C1 segment of cervical spinal cord (tissue), 14 donors: ENCODE measurements around the gene TBXA2R.
A peak's percentile ranks its signal among the peaks of the same experiment; 100 is the strongest.
"Not testable (repeated sequence)": the region's sequence is repeated elsewhere in the genome, so short reads cannot be mapped to it uniquely, and the experiment has no call there.

Source experiments
- DNase-seq, 14 donors: peaks; one replicate each; lab custom pipeline; 2025; lab: John Stamatoyannopoulos, UW

TBXA2R gene

DNA sequence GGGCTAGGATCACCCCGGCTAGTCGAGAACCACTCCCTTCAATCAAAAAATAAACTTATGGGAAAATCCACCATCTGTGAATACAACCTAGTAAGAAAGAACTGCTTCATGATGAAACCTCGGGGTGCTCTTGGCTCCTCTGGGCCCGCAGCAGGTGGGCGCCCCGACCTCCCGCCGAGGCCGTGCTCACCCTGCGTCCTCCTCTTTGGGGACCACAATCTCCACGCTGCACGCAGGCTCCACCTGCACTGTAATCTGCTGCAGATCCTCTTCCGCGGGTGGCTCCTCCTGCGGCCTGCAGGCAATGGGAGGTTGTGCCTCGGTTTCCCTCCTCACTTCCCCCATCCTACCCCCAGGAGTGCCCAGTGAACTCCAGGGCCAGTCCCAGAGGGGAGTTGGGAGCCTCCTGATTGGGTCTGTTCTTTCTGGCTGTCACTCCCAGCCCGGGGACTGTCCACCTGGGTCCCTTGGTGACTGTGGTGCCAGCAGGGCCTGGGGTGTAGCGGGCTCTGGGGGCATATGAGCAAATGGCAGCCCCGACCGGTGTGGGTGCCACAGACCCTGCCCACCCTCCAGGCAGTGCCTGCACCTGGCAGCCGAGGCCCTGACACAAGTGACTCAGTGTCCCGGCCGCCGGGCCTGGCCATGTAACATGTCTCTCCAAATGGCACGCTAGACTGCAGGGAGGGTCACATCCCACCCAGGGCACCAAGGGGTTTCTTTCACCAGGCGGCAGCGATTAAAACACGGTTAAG, 35.0 kb upstream of the TBXA2R start:
- DNase-seq = no peak

DNA sequence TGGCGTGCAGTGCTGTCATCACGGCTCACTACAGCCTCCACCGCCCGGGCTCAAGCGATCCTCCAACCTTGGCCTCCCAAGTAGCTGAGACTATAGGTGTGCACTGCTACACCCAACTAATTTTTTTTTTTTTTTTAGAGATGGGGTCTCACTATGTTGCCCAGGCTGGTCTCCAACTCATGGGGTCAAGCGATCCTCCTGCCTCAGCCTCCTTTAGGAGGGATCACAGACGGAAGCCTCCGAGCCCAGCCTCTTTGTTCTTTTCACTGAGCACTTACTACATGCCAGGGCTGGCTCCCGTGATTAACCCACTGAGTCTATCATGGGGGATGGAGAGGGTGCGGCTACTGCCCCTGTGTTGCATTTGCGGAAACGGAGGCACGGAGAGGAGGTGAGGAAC, 32.8 kb upstream of the TBXA2R start:
- no peak for DNase-seq

DNA sequence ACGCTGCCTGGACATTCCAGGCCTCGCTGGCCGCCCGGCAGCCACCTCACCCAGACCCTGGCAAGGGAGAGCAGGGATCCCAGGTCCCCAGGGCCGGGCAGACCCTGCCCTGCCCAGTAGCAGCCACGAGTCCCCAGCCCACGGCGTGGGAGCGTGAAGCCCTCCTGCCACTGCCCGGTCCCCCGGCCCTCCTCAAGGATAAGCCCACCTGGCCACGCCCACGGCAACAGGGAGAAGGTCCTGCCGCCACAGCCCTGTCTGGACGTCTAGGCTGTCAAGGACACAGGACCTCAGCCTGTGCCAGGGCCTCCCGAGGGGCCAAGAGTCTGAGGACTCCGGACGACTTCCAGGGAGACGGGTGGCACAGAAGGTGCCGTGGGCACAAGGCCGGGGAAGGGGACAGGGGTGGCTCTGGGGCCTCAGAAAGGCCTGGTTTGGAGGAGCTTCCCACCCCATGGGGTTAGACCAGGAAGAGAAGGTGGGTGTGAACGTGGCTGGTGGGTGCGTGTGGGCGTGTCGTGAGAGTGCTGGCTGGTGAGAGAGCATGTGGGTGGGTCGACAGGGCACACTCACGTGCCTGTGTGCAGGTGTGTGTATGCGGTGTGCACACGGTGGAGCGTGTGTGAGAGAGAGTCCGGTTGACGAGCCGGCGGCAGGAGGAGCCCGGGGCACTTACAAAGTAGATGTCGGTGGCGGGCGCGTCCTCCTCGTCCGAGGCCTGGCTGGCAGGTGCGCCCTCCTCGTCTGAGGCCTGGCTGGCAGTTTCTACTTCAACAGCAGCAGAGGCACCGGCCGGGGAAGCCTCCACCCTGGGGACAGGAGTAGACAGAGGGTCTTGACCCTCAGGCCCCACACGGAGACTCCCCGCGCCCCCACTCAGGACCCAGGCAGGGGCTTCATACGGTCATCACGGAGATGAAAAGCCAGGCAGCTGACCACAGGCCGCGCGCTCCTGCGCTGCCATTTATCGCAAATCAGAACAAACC, 31.8 kb upstream of the TBXA2R start:
- DNase-seq = no peak

DNA sequence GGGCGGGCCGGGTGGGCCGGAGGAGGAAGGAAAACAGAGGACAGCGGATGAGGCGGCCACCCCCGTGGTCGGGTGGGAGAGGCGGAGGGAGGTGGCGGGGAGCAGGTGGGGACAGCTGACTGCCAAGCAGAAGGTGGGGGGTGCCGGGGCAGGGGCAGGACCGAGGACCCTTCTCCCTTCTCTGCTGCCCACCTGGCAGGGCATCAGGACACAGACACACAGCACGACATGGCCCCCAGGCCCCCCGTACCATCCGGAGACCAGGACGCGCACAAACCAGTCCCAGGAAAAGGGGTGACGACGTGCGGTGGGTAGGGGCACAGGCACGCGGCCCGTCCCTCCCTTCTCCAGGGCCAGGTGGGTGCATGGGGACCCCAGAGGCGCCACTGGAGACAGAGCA, 30.9 kb upstream of the TBXA2R start:
- DNase-seq = no peak

DNA sequence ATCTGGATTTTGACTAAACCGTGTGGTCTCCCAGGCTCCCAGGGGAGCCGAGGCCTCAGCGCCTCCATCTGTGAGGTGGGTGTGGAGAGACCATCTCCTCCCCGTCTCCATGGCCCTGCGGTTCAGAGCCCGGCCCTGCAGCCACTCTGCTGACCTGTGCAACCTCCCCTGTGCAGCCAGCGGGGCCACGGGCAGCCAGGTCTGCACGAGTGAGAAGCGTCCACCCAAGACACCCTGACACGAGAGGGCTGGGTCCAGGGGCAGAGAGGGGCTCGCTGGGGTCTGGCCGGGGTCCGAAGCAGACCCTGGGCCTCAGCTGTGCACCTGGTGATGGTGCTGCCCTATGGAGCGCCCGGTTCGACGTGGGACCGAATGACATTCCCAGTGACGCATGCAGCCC, 30.3 kb upstream of the TBXA2R start:
- no peak for DNase-seq

DNA sequence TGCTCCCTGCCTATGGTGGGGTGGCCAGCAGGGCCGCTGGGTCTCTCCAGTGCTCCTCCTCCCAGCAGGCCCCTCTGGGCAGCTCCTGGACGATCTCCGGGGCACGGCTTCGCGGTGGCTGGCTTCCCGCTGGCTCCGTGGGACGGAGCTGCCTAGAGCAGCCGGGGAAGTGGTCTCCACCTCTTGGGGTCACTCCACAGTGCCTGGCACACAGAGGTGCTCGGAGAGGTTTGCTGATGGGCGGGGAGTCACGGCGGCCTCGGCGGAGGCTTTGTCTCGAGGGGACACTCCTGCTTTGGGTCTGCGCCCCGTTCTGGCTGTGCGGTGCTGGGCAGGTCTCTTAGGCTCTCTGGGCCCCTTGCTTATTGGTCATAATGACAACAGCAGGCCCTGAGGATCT, 29.8 kb upstream of the TBXA2R start:
- DNase-seq = no peak

DNA sequence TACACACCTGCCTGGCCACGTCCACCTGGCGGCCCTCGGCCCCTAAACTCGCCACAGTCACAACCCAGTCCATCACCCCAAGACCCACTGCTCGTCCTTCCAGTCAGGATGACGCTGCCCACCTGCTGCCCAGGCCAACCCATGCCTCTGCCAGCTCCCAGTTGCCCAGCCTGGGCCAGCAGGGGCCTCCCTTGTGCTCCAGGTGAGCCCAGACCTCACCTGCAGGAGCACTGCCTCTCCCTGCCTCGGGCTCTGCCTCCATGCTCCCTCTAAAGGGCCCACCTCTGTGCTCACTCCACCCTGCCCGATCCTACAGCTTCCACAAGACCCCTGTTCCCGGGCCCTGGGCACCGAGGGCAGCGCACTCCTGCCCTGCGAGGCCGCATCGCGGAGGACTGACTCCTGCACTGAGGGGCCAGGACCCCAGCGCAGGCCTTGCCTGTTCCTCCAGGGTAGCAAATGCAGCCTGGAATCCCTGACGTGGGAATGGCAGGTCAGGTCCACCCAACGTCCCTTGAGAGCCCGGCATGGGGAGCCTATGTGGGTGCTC, 27.9 kb upstream of the TBXA2R start:
- no peak for DNase-seq

DNA sequence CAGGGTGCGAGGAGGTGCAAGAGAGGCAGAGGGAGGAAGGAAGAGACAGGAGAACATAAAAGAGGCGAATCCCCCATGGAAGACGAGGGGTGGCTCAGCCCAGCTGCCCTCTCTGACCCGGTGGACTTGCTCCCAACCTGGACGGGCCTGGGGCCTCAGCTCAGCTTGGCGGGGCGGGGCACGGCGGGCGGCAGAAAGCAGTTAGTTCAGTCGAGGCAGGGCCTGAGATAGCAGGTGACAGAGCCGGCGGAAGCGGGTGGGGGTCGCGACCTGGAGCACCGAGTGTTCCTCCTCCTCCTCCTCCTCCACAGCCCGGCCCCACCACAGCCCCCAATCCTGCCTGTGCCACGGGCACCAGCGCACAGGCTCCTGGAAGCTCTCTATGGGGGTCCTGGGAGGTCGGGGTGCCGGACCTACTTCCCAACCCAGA, 26.9 kb upstream of the TBXA2R start:
- DNase-seq = no peak

DNA sequence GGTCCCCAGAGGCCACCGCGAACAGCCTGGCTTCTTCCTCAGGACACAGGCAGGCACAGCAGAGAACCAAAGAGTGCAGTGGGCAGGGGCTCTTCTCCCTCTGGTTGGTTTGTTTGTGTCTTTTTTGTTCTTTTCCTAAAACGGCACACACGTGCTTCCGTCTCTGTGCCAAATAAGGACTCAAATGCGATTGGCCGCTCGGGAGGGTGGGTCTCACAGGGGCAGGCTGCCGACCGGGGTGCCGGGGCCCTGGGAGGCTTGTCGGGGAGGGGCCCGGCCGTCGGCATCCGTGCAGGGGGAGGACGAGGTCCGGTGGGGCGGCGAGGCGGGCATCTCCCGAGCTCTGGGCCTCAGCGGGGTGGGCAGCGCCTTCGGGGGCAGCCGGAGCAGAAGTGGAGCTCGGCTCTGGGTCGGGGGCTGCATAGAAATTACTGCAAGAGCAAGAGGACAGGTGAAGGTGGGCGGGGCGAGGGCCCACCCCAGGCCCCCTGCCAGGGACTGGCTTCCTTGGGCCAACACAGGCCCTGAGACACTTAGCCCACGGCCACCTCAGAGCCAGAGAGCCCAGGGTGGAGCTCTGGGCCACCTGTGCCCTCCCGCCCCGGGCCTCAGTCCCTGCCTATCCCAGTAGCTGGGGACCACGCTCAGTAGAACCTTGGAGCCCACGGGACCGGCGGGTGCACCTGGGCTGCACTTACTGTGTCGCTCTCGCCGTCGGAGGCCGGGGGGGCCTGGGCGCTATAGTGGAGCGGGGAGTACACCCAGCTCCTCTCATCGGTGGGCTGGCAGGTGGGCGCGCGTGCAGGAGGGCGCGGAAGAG, 26.3 kb upstream of the TBXA2R start:
- peak in 4 of 14 donors; percentile 14 to 52 (median 25) for DNase-seq

DNA sequence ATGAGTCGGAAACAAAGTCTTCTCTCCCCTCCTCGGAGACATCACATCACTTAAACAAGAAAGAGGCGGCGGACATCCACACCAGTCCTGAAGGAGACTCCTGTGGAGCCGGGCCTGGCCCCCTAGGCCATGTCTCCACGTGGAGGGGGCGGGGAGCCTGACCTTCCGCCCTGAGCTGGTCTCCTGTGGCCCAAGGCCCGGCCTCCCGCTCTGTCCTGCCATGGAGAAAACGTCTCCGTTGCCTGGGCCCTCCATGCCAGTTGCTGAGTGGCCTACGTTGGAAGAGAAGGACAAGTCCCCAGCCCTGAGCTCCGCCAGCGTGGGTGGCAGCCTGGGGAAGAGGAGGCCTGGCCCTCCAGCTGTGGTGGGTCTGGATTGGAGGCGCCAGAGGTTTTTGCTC, 25.4 kb upstream of the TBXA2R start:
- DNase-seq = no peak

DNA sequence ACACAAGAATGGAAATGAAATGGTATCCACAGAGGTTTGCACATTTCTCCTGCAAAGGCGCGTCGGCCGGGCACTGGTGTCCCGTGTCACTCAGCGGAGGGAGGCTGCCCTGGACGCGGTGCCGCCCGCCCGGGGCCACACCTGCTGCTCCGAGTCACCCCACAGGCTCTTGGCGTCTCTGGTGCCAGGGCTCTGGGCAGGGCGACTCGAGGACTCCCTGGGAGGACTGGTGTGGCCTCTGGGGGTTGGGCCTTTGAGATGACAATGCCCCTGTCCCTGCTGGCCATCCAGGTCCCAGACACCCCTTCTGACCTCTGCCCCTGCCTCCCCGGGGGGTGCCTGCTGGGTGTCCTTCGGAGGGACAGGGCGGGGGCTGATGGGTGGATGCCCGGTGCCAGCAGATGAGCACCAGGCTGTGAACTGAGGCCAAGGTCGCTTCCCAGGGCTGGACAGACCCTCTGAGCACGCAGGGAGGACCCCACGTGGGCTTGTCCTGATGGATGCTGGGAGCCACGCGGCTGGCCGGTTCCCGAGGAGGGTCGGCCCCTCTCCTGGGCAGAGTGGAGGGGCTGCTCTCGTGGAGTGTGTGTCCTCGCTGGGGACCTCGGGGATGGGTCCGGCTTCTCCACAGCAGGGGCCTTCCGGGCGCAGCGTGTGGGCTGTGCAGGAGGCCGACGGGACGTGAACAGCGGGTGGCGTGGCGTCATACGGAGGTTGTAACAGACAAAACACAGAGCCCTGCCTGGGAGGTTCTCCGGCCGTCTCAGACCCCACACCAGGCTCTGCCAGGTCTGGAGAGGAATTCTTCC, 24.6 kb upstream of the TBXA2R start:
- DNase-seq = no peak

DNA sequence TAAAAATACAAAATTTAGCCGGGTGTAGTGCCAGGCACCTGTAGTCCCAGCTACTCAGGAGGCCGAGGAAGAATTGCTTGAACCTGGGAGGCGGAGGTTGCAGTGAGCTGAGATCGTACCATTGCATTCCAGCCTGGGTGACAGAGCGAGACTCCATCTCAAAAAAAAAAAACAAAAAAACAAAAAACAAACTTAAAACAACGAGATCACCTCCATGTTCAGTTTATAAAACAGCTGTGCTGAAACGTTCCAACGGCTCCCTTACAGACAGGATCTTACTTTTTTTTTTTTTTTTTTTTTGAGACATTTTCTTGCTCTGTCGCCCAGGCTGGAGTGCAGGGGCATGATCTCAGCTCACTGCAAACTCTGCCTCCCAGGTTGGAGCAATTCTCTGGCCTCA, 22.1 kb upstream of the TBXA2R start:
- DNase-seq = not testable (repeated sequence)

DNA sequence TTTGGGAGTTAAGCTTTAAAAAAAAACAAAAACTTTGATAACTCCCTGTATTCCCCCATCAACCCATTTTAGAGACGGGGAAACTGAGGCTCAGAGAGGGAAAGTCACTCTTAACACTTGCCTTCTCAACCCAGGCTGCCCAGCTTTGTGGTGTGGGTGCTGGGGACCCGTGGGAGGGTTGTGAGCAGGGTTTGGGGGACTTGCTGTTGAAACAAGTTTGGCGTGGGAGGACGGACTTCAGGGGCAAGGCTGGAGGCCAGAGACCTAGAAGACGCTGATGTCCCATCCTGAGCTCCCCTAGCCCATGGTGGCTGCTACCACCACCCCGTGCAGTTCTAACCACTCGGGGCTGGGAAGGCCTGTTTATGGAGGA, 20.7 kb upstream of the TBXA2R start:
- no peak for DNase-seq

DNA sequence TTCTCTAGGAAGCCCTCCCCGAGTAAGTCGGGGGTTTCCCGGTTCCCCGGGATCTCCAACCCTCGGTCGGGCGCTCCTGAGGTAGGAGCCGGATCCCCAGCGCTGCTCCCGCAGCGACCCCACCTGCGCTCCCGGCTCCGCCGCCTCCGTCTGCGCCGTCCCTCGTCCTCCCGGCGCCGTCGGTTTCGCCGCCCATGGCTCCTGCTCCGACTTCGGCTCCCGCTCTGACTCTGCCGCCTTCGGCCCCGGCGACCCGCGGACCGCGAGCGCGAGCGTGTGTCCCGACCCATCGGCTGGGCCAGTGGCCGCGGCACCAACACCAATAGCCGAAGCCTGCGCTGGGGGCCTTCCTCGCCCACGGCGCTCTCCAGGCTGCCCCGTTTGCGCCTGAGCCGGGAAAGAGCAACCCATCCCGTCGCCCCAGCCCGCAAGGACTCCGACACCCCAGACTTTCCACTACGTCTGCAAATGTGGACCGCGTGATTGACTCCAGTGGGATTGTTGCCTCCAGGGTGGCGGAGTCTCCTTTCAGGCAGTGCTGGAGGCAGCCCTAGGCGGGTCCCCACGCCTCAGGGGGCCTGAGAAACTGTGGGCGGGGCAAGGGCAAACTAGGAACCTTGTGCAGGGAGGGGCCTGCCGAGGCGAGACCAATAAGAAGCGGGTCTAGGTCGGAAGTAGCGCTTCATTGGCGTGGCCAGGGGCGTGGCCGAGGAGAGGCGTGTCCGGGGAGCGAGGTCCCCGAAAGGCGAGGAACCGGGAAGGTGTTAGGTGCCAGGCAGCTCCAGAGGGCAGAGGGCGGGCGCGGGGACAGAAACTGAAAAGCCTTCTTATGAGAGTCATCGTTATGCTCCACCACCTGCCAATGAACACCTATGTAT, 20.0 kb upstream of the TBXA2R start, which contains the start of gene CACTIN:
Gene CACTIN (minus strand): TSS at position 318 of the 878 bp plus-strand sequence. CDS start 28 bp downstream, at position 290.
- DNase-seq = peak; percentile 75 to 99 (median 96)

DNA sequence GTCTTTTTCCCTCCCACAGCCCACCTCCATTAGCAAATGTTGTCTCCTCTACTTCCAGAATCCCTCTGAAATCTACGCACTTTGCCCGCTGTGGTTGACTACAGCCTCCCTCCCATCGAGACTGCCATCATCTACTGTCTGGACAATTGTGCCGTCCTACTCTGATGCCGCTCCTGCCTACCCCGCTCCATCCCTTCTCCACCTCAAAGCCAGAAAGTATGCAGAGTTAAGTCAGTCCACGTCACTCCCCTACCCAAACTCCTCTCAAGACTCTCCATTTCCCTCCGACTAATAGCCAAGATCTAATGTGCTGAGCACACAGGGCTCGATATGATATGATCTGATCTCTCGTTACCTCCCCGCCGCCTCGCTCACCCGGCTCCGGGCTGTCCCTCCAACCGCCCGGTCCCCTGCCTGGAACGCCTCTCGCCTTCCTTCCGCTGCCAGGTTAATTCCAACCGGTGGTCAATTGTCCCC, 19.4 kb upstream of the TBXA2R start:
- no peak for DNase-seq

DNA sequence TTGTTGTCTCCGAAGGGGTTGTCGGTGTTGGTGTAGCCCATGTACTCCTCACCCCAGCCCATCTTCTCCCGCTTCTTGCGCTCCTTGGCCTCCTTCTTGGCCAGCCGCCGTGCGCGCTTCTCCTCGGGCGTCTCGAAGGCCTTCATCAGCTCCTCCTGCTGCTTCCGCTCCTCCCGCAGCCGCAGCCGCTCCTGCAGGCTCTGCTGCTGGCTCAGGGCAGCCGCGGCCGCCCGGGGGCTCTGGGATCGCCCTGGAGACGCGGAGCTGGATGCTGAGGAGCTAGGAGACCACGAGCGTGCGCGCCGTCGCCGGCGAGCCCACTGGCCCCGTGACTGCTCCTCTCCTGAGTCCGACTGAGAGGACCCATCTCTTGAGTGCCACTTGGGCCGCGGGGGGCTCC, 17.0 kb upstream of the TBXA2R start:
- no peak for DNase-seq

DNA sequence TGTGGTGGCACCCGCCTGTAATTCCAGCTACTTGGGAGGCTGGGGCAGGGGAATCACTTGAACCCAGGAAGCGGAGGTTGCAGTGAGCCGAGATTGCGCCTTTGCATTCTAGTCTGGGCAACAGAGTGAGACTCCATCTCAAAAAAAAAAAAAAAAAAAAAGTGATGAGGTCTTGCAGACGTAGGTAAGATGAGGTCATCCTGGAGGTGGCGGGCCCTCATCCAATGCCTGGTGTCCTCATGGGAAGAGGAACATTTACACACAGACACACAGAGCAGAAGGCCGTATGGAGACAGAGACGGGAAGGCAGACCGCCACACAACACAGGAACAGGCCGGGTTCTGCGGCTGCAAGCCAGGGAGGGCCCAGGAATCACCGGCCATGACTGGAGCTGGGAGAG, 15.5 kb upstream of the TBXA2R start:
- no peak for DNase-seq

DNA sequence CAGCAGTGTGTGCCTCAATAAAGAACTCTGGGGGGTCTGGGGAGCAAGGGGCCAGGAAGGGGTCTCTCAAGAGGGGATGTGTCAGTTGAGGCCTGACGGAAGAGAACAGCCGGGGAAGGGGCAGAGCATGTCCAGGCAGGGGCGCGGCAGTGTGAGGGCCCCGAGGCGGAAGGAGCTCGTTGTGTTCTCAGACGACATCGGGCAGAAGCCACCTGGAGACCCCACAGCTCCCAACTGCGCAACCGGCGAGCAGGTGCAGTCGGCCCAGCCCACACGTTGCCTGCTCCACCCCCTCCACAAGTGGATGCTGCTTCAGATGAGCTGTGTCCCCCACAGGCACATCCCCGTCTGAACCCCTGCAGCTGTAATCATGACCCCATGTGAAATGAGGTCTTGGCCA, 15.0 kb upstream of the TBXA2R start:
- no peak for DNase-seq

DNA sequence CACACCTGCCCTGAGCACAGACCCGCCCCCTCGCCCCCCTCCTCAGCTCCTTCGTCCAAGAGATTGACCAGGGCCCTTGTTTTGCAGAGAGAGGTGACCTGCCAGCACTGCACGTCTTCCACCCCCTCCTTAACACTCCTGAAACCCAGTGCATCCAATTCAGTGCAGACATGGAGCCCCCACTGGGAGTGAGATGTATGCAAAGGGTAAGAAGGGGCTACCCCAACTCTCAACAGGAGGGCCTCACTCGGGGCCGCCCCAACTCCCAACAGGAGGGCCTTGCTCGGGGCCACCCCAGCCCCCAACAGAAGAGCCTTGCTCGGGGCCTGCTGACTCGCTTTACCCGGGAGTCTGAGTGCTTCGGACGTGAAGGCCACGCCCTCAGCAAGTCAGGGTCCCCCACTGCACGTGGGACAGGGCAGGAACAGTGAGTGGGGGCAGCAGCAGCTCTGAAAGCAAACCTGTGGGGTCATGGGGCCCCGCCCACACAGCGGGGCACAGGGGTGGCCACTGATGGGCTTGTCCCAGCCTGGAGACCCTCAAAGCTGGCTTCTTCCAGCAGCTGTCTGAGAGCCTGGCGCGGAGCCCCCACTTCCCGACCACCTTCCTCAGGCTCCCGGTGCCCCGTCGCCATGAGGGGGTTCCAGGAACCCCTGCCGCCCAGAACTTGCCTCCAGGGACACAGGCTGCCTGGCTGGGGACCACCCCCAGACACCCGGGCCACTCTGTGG, 14.3 kb upstream of the TBXA2R start:
- DNase-seq = no peak
